GM12891 (cell line): ENCODE results near the gene SOCS7.

Experiments
- PAX5 ChIP-seq: IDR thresholded peaks from 2 replicates; pipeline ENCODE4 v1.6.1; 2011; ENCODE audit warnings: low read length, moderate library complexity, mild to moderate bottlenecking; ENCODE audit not compliant: insufficient read depth, severe bottlenecking
- POLR2A ChIP-seq: IDR thresholded peaks from 2 replicates; pipeline ENCODE4 v1.6.1; 2011; ENCODE audit warnings: low read depth, low read length, control low read depth
- POLR2AphosphoS5 ChIP-seq: IDR thresholded peaks from 2 replicates; pipeline ENCODE4 v1.6.1; 2011; ENCODE audit warnings: low read depth, low read length, control low read depth
- POU2F2 ChIP-seq: IDR thresholded peaks from 2 replicates; pipeline ENCODE4 v1.6.1; 2011; ENCODE audit warnings: low read depth, mild to moderate bottlenecking, control low read depth, low read length, moderate library complexity
- SPI1 ChIP-seq: IDR thresholded peaks from 2 replicates; pipeline ENCODE4 v1.6.1; 2011; ENCODE audit warnings: low read depth, low read length, control low read depth
- TAF1 ChIP-seq: IDR thresholded peaks from 2 replicates; pipeline ENCODE4 v1.6.1; 2011; ENCODE audit warnings: low read depth, low read length, control low read depth

- TF ChIP-seq POLR2A = no peak
- TF ChIP-seq POLR2AphosphoS5 = no peak
- TF ChIP-seq TAF1 = no peak
- TF ChIP-seq PAX5 = no peak
- no peak for TF ChIP-seq SPI1
- TF ChIP-seq POU2F2 = no peak
Observed at GRCh38 chr17:38328620-38329019, 23.0 kb upstream of the SOCS7 start.
